Measurements from ENCODE around the gene SLC22A2.

Gene SLC22A2

DNA sequence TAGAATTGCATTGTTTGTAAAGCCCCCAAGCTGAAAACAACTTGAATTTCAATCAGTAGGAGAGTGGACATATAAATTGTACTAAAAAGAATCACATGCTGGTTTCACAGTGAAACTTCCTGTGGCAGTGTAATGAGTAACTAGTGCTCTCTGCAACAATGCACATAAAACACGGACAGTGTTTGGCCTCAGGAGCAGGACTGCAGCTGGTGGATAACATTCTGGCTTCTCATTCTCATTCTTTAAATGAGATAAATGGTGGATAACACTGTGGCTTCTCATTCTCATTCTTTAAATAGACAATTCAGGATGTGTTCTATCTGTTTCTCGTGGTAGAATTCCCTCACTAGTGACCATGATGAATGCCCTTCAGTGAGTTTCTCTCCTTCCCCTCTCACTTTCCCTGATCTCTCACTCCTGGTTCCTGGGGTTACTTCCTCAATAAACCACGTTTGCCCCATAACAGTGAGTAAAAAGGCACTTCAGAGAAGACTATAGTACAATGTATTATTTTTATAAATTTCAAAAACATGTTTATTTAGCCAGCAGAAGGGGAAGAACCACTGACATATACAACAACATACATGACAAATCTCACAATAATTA is 59.9 kb downstream of the SLC22A2 start:
- Histone ChIP-seq H3K36me3 (ENCODE audit: control insufficient read depth, insufficient read depth, low read length) (no peaks in the 10 kb centered on the region), H3K27me3 (replicated peaks; ENCODE audit: control insufficient read depth, insufficient read depth, low read length) (no peaks in the 10 kb centered on the region), H3K4me3 (replicated peaks; ENCODE audit: low read depth, low read length) (no peak overlapping the region)
- no peak for DNase-seq (ENCODE audit: extremely low read depth, insufficient read length)
- TF ChIP-seq, protein P1, sequence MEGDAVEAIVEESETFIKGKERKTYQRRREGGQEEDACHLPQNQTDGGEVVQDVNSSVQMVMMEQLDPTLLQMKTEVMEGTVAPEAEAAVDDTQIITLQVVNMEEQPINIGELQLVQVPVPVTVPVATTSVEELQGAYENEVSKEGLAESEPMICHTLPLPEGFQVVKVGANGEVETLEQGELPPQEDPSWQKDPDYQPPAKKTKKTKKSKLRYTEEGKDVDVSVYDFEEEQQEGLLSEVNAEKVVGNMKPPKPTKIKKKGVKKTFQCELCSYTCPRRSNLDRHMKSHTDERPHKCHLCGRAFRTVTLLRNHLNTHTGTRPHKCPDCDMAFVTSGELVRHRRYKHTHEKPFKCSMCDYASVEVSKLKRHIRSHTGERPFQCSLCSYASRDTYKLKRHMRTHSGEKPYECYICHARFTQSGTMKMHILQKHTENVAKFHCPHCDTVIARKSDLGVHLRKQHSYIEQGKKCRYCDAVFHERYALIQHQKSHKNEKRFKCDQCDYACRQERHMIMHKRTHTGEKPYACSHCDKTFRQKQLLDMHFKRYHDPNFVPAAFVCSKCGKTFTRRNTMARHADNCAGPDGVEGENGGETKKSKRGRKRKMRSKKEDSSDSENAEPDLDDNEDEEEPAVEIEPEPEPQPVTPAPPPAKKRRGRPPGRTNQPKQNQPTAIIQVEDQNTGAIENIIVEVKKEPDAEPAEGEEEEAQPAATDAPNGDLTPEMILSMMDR (IDR thresholded peaks at IDR 0.05; ENCODE audit: insufficient read depth, low read length, poor library complexity, severe bottlenecking) = no peak

DNA sequence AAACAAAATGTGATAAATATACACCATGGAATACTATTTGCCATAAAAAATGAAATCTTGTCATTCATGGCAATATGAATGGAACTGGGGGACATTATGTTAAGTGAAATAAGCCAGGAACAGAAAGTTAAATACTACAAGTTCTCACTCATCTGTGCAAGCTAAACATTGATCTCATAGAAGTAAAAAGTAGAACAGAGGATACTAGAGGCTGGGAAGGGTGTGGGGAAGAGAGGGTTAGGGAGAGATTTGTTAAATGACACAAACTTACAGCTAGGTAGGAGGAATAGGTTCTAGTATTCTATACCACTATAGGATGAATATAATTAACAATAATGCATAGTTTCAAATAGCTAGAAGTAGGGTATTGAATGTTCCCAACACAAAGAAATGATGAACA is 61.0 kb downstream of the SLC22A2 start:
- DNase-seq (ENCODE audit: extremely low read depth, insufficient read length) = no peak
- Histone ChIP-seq H3K4me3 (replicated peaks; ENCODE audit: low read depth, low read length) (no peak overlapping the region), H3K36me3 (ENCODE audit: control insufficient read depth, insufficient read depth, low read length) (no peaks in the 10 kb centered on the region), H3K27me3 (replicated peaks; ENCODE audit: control insufficient read depth, insufficient read depth, low read length) (no peaks in the 10 kb centered on the region)
- TF ChIP-seq, protein P1 (IDR thresholded peaks at IDR 0.05; ENCODE audit: insufficient read depth, low read length, poor library complexity, severe bottlenecking) = no peak

DNA sequence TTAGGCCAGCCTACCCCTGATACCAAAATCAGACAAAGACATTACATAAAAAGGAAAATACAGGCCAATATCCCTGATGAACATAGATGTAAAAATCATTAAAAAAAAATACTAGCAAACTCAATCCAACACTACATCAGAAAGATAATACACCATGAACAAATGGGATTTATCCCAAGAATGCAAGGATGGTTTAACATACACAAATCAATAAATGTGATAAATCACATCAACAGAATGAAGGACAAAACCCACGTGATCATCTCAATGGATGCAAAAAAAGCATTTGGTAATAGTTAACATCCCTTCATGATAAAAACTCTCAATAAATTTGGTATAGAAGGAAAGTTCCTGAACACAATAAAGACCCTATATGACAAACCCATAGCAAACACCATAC is 63.8 kb downstream of the SLC22A2 start:
- no peak overlapping the region for H3K4me3 ChIP-seq (replicated peaks; ENCODE audit: low read depth, low read length)
- no peaks in the 10 kb centered on the region for H3K27me3 ChIP-seq (replicated peaks; ENCODE audit: control insufficient read depth, insufficient read depth, low read length)
- no peaks in the 10 kb centered on the region for H3K36me3 ChIP-seq (ENCODE audit: control insufficient read depth, insufficient read depth, low read length)
- DNase-seq (ENCODE audit: extremely low read depth, insufficient read length) = no peak
- TF ChIP-seq, protein P1 (IDR thresholded peaks at IDR 0.05; ENCODE audit: insufficient read depth, low read length, poor library complexity, severe bottlenecking) = no peak

DNA sequence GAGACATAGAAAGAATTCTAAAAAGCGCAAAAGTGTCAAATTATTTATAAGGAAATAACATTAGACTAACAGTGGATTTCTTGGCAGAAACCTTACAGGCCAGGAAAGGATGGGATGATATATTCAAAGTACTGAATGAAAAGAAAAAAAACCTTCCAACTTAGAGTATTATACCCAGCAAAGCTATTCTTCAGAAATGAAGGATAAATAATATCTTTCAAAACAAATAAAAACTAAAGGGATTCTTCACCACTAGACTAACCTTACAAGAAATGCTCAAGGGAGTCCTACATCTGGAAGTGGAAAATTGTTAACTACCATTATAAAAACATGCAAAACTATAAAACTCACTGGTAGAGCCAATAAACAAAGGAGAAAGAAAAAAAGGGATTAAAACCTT is 65.8 kb downstream of the SLC22A2 start:
- Histone ChIP-seq H3K36me3 (ENCODE audit: control insufficient read depth, insufficient read depth, low read length) (no peaks in the 10 kb centered on the region), H3K27me3 (replicated peaks; ENCODE audit: control insufficient read depth, insufficient read depth, low read length) (no peaks in the 10 kb centered on the region), H3K4me3 (replicated peaks; ENCODE audit: low read depth, low read length) (no peak overlapping the region)
- TF ChIP-seq, protein P1 (IDR thresholded peaks at IDR 0.05; ENCODE audit: insufficient read depth, low read length, poor library complexity, severe bottlenecking) = no peak
- DNase-seq (ENCODE audit: extremely low read depth, insufficient read length) = no peak

DNA sequence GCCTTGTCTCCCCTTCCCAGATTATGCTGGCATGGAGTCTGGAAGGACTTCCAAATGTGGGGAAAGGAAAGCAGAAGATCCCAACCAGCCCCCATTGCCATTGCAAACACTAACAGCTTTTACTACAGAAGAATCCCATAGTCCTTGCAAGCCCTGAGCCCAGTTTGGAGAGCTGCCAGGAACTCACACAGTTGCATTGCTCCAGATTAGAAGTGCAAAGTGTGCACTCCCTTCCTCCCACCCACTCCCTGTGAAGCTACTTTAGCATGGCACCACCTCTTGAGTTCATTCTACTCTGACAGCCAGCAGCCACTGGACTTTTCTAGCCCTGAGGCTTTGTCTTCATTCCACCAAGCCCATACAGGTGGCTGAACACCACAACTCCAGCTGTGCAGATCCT is 67.6 kb downstream of the SLC22A2 start:
- TF ChIP-seq, protein P1 (IDR thresholded peaks at IDR 0.05; ENCODE audit: insufficient read depth, low read length, poor library complexity, severe bottlenecking) = no peak
- Histone ChIP-seq H3K27me3 (replicated peaks; ENCODE audit: control insufficient read depth, insufficient read depth, low read length) (no peaks in the 10 kb centered on the region), H3K4me3 (replicated peaks; ENCODE audit: low read depth, low read length) (no peak overlapping the region), H3K36me3 (ENCODE audit: control insufficient read depth, insufficient read depth, low read length) (no peaks in the 10 kb centered on the region)
- DNase-seq (ENCODE audit: extremely low read depth, insufficient read length) = no peak

DNA sequence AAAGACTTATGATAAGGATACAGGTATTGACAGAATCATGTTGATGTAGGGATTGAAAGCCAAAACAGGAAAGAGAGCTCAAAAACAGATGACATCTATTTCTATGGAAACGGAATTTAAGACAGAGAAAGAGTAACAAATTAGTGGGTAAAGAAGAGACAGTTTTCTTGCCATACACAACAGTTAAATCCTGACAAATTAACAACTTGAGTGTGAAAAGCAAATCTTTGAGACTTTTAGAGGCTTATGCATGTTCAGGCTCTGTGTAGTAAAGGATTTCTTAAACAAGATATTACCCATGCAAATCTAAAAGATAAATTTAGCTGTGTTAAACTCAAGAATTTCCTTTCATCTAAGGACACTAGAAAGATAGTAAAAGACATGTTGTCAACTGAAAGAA is 68.5 kb downstream of the SLC22A2 start:
- TF ChIP-seq, protein P1 (IDR thresholded peaks at IDR 0.05; ENCODE audit: insufficient read depth, low read length, poor library complexity, severe bottlenecking) = no peak
- Histone ChIP-seq H3K27me3 (replicated peaks; ENCODE audit: control insufficient read depth, insufficient read depth, low read length) (no peaks in the 10 kb centered on the region), H3K4me3 (replicated peaks; ENCODE audit: low read depth, low read length) (no peak overlapping the region), H3K36me3 (ENCODE audit: control insufficient read depth, insufficient read depth, low read length) (no peaks in the 10 kb centered on the region)
- no peak for DNase-seq (ENCODE audit: extremely low read depth, insufficient read length)

Data from GM06990 (cell line).